ENCODE results near the gene ZSCAN18.

- TF ChIP-seq, protein P1, sequence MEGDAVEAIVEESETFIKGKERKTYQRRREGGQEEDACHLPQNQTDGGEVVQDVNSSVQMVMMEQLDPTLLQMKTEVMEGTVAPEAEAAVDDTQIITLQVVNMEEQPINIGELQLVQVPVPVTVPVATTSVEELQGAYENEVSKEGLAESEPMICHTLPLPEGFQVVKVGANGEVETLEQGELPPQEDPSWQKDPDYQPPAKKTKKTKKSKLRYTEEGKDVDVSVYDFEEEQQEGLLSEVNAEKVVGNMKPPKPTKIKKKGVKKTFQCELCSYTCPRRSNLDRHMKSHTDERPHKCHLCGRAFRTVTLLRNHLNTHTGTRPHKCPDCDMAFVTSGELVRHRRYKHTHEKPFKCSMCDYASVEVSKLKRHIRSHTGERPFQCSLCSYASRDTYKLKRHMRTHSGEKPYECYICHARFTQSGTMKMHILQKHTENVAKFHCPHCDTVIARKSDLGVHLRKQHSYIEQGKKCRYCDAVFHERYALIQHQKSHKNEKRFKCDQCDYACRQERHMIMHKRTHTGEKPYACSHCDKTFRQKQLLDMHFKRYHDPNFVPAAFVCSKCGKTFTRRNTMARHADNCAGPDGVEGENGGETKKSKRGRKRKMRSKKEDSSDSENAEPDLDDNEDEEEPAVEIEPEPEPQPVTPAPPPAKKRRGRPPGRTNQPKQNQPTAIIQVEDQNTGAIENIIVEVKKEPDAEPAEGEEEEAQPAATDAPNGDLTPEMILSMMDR (IDR thresholded peaks at IDR 0.05; ENCODE audit: insufficient read depth, low read depth, low read length) = no peak
- TF ChIP-seq EZH2 (IDR thresholded peaks at IDR 0.05; ENCODE audit: insufficient read depth, low read length) = no peak
Measured at GRCh38 chr19:58107778-58108545, 9.9 kb upstream of the ZSCAN18 start.

Measured in astrocyte (in vitro differentiated cells and primary cell).